H1 (cell line): ENCODE results near the gene FDPS. TPM values are rescaled to one million over a fixed set of nuclear protein-coding genes. Genes with fewer than 3 reads are reported as not detected.

Source experiments
- CTCF ChIA-PET: fragments of 300-600 bp; sonication (Branson Sonifier 250); formaldehyde crosslinking; loops from one replicate; lab custom pipeline; 2021; ENCODE audit not compliant: partially characterized antibody; lab: Charles Lee
- POLR2A ChIA-PET: fragments of 300-600 bp; sonication (Branson Sonifier 250); formaldehyde crosslinking; loops from one replicate; lab custom pipeline; 2021; ENCODE audit warnings: inconsistent platforms; ENCODE audit not compliant: partially characterized antibody; lab: Charles Lee
- DNase-seq, 2 experiments: peaks; one replicate each; pipeline versions ENCODE4 v3.0.0 to v3.0.0-alpha.2; 2010 to 2022; ENCODE audit warnings: low spot score in 2 of 2, low read depth in 1 of 2, mixed read lengths in 1 of 2
- FAIRE-seq: peaks from 2 replicates; lab custom pipeline; 2011; peaks lifted over from hg19 to GRCh38; lab: Jason Lieb, UNC
- H2AFZ ChIP-seq: 2 replicates; pipeline ENCODE4 v1.8.1; 2012; ENCODE audit warnings: low read length, inconsistent platforms
- H2AK5ac ChIP-seq: 2 replicates; pipeline ENCODE4 v1.6.1; 2013; ENCODE audit warnings: low read depth, low read length
- H2BK120ac ChIP-seq: replicated peaks from 2 replicates; pipeline ENCODE3; 2013; ENCODE audit warnings: low read depth, low read length, inconsistent platforms
- H2BK12ac ChIP-seq: 2 replicates; pipeline ENCODE4 v1.6.1; 2013; ENCODE audit warnings: low read depth, low read length
- H2BK15ac ChIP-seq: 2 replicates; pipeline ENCODE4 v1.6.1; 2013; ENCODE audit warnings: low read length
- H2BK20ac ChIP-seq: 2 replicates; pipeline ENCODE4 v1.6.1; 2013; ENCODE audit warnings: low read length
- H2BK5ac ChIP-seq: 2 replicates; pipeline ENCODE4 v1.6.1; 2013; ENCODE audit warnings: low read depth, low read length
- H3K14ac ChIP-seq: 2 replicates; pipeline ENCODE4 v1.6.1; 2013; ENCODE audit warnings: inconsistent platforms; ENCODE audit not compliant: insufficient read length
- H3K18ac ChIP-seq: 2 replicates; pipeline ENCODE4 v1.6.1; 2013; ENCODE audit warnings: low read length; ENCODE audit errors: extremely low read depth
- H3K23ac ChIP-seq: 2 replicates; pipeline ENCODE4 v1.6.1; 2013; ENCODE audit warnings: inconsistent platforms; ENCODE audit not compliant: insufficient read length
- H3K23me2 ChIP-seq: 2 replicates; pipeline ENCODE4 v1.6.1; 2013; ENCODE audit warnings: low read depth, low read length
- H3K27ac ChIP-seq: 2 replicates; pipeline ENCODE4 v1.6.1; 2011; ENCODE audit warnings: low read depth, low read length, inconsistent platforms
- H3K27me3 ChIP-seq, 4 experiments: replicated peaks in 1 of 4; 1 replicate in 1 of 4; 2 replicates in 3 of 4; pipeline versions ENCODE4 v1.6.1 to v1.8.1; 2011 to 2013; ENCODE audit warnings: low read length in 3 of 4, mild to moderate bottlenecking in 3 of 4, inconsistent platforms in 2 of 4, mixed read lengths in 2 of 4, moderate library complexity in 1 of 4; ENCODE audit not compliant: control insufficient read depth in 3 of 4, insufficient read depth in 3 of 4; ENCODE audit errors: extremely low read depth in 1 of 4
- H3K36me3 ChIP-seq, 4 experiments: 2 replicates each; pipeline versions ENCODE4 v1.6.1 to v1.8.1; 2011 to 2013; ENCODE audit warnings: mild to moderate bottlenecking in 4 of 4, low read length in 3 of 4, moderate library complexity in 2 of 4, control low read depth in 1 of 4, inconsistent platforms in 1 of 4; ENCODE audit not compliant: insufficient read depth in 4 of 4, control insufficient read depth in 2 of 4
- H3K4ac ChIP-seq: replicated peaks from 2 replicates; pipeline ENCODE3; 2013; ENCODE audit warnings: low read length, low read depth, mixed read lengths, inconsistent platforms; ENCODE audit not compliant: insufficient read length
- H3K4me1 ChIP-seq, 4 experiments: replicated peaks in 1 of 4; 1 replicate in 1 of 4; 2 replicates in 3 of 4; pipeline versions ENCODE4 v1.6.1 to v1.8.1; 2011 to 2013; ENCODE audit warnings: low read length in 3 of 4, inconsistent platforms in 2 of 4, mixed read lengths in 1 of 4; ENCODE audit not compliant: insufficient read depth in 4 of 4, control insufficient read depth in 3 of 4
- H3K4me2 ChIP-seq, 2 experiments: 2 replicates each; pipeline versions ENCODE4 v1.6.1 to v1.8.1; 2011 to 2013; ENCODE audit warnings: low read depth in 2 of 2, low read length in 2 of 2, control low read depth in 1 of 2, inconsistent platforms in 1 of 2, mild to moderate bottlenecking in 1 of 2; ENCODE audit not compliant: insufficient read depth in 1 of 2
- H3K4me3 ChIP-seq, 4 experiments: fragments of 200-600, 300-600 bp in 1 of 4; sonication (generic), shearing (Covaris generic), sonication (Bioruptor Twin) in 1 of 4; 2 replicates each; pipeline versions ENCODE4 v1.5.1 to v1.8.1; 2011 to 2016; ENCODE audit warnings: low read length in 4 of 4, low read depth in 3 of 4, control low read depth in 2 of 4, inconsistent platforms in 2 of 4, mild to moderate bottlenecking in 2 of 4, mixed read lengths in 1 of 4, moderate library complexity in 1 of 4; ENCODE audit not compliant: insufficient read depth in 2 of 4; ENCODE audit errors: extremely low read depth in 1 of 4
- H3K56ac ChIP-seq: replicated peaks from 2 replicates; pipeline ENCODE3; 2013; ENCODE audit warnings: low read depth, mild to moderate bottlenecking, mixed read lengths, low read length, inconsistent platforms; ENCODE audit not compliant: insufficient read length
- H3K79me1 ChIP-seq: 2 replicates; pipeline ENCODE4 v1.6.1; 2013; ENCODE audit warnings: low read depth, low read length, control low read depth
- H3K79me2 ChIP-seq, 2 experiments: 2 replicates each; pipeline versions ENCODE4 v1.6.1 to v1.8.1; 2012 to 2013; ENCODE audit warnings: low read length in 2 of 2, mild to moderate bottlenecking in 2 of 2, inconsistent platforms in 1 of 2; ENCODE audit not compliant: insufficient read depth in 2 of 2, control insufficient read depth in 1 of 2
- H3K9ac ChIP-seq, 4 experiments: replicated peaks in 1 of 4; 1 replicate in 1 of 4; 2 replicates in 3 of 4; pipeline versions ENCODE4 v1.6.1 to v1.8.1; 2011 to 2013; ENCODE audit warnings: low read depth in 3 of 4, low read length in 3 of 4, control low read depth in 2 of 4, mild to moderate bottlenecking in 2 of 4, moderate library complexity in 2 of 4, inconsistent platforms in 1 of 4; ENCODE audit errors: extremely low read depth in 1 of 4
- H3K9me3 ChIP-seq, 2 experiments: 2 replicates each; pipeline versions ENCODE4 v1.6.1 to v1.8.1; 2012 to 2013; ENCODE audit warnings: mild to moderate bottlenecking in 2 of 2, moderate library complexity in 2 of 2, control low read depth in 1 of 2, inconsistent platforms in 1 of 2, low read depth in 1 of 2, low read length in 1 of 2, mixed read lengths in 1 of 2; ENCODE audit not compliant: insufficient read depth in 2 of 2
- H4K20me1 ChIP-seq, 2 experiments: replicated peaks in 1 of 2; 2 replicates each; pipeline versions ENCODE3 to v1.8.1; 2011 to 2013; ENCODE audit warnings: inconsistent platforms in 2 of 2, low read length in 2 of 2, mild to moderate bottlenecking in 1 of 2; ENCODE audit not compliant: insufficient read depth in 2 of 2, control insufficient read depth in 1 of 2
- H4K5ac ChIP-seq: 2 replicates; pipeline ENCODE4 v1.6.1; 2013; ENCODE audit warnings: low read length, low read depth, mixed read lengths, inconsistent platforms; ENCODE audit not compliant: insufficient read length
- H4K8ac ChIP-seq: 2 replicates; pipeline ENCODE4 v1.8.0; 2013; ENCODE audit warnings: mild to moderate bottlenecking, moderate library complexity, low read length, inconsistent platforms; ENCODE audit not compliant: insufficient read depth; ENCODE audit errors: extremely low read depth
- H4K91ac ChIP-seq: replicated peaks from 2 replicates; pipeline ENCODE3; 2013; ENCODE audit warnings: low read length, mixed read lengths, inconsistent platforms; ENCODE audit not compliant: insufficient read length
- CREB1 ChIP-seq: IDR thresholded peaks from 2 replicates; pipeline ENCODE4 v1.6.1; 2012; ENCODE audit warnings: inconsistent platforms
- KDM4A ChIP-seq: IDR thresholded peaks from one replicate; pipeline ENCODE4 v1.7.1; 2012; ENCODE audit warnings: low read depth, mild to moderate bottlenecking, moderate library complexity, low read length, inconsistent platforms; ENCODE audit not compliant: severe bottlenecking
- NANOG ChIP-seq: IDR thresholded peaks from 2 replicates; pipeline ENCODE4 v1.6.1; 2011; ENCODE audit warnings: low read length, low read depth, mild to moderate bottlenecking, inconsistent platforms; ENCODE audit not compliant: insufficient read depth, poor library complexity, severe bottlenecking
- WGBS, 2 experiments: shearing (Covaris generic) in 1 of 2; methylation state at CpG; one replicate each; pipeline versions ENCODE4 v1.1.6 to v1.1.7; 2013 to 2015; ENCODE audit warnings: low lambda C conversion rate in 2 of 2, mixed read lengths in 2 of 2, inconsistent platforms in 1 of 2, low coverage in 1 of 2, missing lambda C conversion rate in 1 of 2; ENCODE audit not compliant: insufficient replicate concordance in 2 of 2, insufficient coverage in 1 of 2, insufficient read length in 1 of 2; ENCODE audit errors: extremely low coverage in 1 of 2, missing lambda C conversion rate in 1 of 2; 5-methylcytosine and 5-hydroxymethylcytosine counted together
- polyA plus RNA-seq, 7 experiments: library from polyadenylated mRNA; depleted of rRNA in 3 of 7; stranded (reverse) in 5 of 7; unstranded in 2 of 7; fragments of >200 nt in 5 of 7; fragments of 200-250 nt in 2 of 7; gene quantifications; 1 replicate in 5 of 7; 2 replicates in 1 of 7; 4 replicates in 1 of 7; pipeline versions ENCODE4 v1.2.1 to v1.2.3, GENCODE V29; 2011 to 2013; ENCODE audit warnings: missing spikeins in 2 of 7, mixed read lengths in 2 of 7
- total RNA-seq: library from RNA; stranded (reverse); fragmentation: NEBNext Ultra II Directional; extraction: Animal tissue kit (Norgen Biotek cat#: 25700); gene quantifications from 2 replicates; pipeline ENCODE4 v1.2.1, GENCODE V29; 2021

Gene FDPS
- total and polyA plus RNA-seq, 2 of the 8 experiments (the other 6 are each of a cell fraction or from before 2014, with no cell fraction given): 267 to 368 TPM

DNA sequence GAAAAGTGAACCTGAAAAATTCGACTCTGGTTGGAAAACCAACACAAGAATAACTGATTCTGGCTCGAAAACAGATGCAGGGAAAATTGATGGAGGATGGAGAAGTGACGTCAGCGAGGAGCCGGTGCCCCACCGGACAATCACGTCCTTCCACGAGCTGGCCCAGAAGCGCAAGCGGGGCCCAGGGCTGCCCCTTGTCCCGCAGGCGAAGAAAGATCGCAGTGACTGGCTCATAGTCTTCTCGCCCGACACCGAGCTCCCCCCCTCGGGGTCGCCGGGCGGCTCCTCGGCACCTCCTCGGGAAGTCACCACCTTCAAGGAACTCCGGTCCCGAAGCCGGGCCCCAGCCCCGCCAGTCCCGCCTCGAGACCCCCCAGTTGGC lies 13.9 kb downstream of the FDPS start:
- peaks cover 16% of the 10 kb centered on the region; the same call in 1 of the 2 replicates for H3K23me2 ChIP-seq
- no peak overlapping the region for H2BK12ac ChIP-seq
- ChIA-PET CTCF (interaction anchor here (0.6 to 15.0 kb wide), 14 partner anchors 15 to 285 kb away, joined by 3 to 227 read pairs (median 5); partner anchors contain the start of genes ENTREP3, FDPS, HCN3 and PKLR), POLR2A (interaction anchor here (0.6 to 4.0 kb wide), 17 partner anchors 10 to 128 kb away, joined by 3 to 21 read pairs (median 4); partner anchors contain the start of genes CLK2, HCN3, MTX1 and SCAMP3)
- H3K23ac ChIP-seq: no peak overlapping the region
- no peak overlapping the region for H3K14ac ChIP-seq
- no peak overlapping the region for H3K4ac ChIP-seq
- H2BK120ac ChIP-seq: no peak overlapping the region
- DNase-seq (peak in 1 of 2 experiments; percentile 73), FAIRE-seq (no peak)
- peak overlapping the region; percentile 51 to 94 (median 84) for H3K4me3 ChIP-seq
- H3K27ac ChIP-seq: no peak overlapping the region
- H2BK15ac ChIP-seq: no peak overlapping the region
- no peak overlapping the region for H4K5ac ChIP-seq
- H2BK5ac ChIP-seq: no peak overlapping the region
- H3K18ac ChIP-seq: no peak overlapping the region; the same call in 1 of the 2 replicates
- peaks cover 0 to 5% (median 3%) of the 10 kb centered on the region in 4 experiments; a peak in 4 of 7 replicates for H3K27me3 ChIP-seq
- peak overlapping the region; percentile 72 for H4K8ac ChIP-seq
- peak overlapping the region; percentile 73 to 97 for H3K4me2 ChIP-seq
- no peak overlapping the region for H2BK20ac ChIP-seq
- H3K56ac ChIP-seq: no peak overlapping the region
- 5% methylated on average over 21 of the region's 28 CpGs; no CpG with 5 or more reads in 1 of the 2 experiments for WGBS, 2 experiments
- H4K91ac ChIP-seq: no peak overlapping the region
- H2AK5ac ChIP-seq: no peak overlapping the region
- TF ChIP-seq KDM4A (peak; percentile 33), NANOG (no peak), CREB1 (peak; percentile 45; the same call in 1 of the 2 replicates)
- no peaks in the 10 kb centered on the region for H3K9me3 ChIP-seq
- H3K36me3 ChIP-seq: peaks cover 4 to 34% (median 17%) of the 10 kb centered on the region in 4 experiments; a peak in 6 of 8 replicates
- H4K20me1 ChIP-seq: peaks cover 8 to 18% of the 10 kb centered on the region in 2 experiments
- H3K4me1 ChIP-seq: peaks cover 8 to 26% (median 14%) of the 10 kb centered on the region in 4 experiments; a peak in 6 of 7 replicates
- peaks cover 0 to 4% of the 10 kb centered on the region in 2 experiments; a peak in 1 of 4 replicates for H3K79me2 ChIP-seq
- no peak overlapping the region for H3K9ac ChIP-seq
- peaks cover 4% of the 10 kb centered on the region for H3K79me1 ChIP-seq
- H2AFZ ChIP-seq: no peak overlapping the region
